DMS114 treated with DMSO at 0.1 percent for 48 hours (cell line): ENCODE data around the gene PSMA5.
"Not testable (repeated sequence)": the region's sequence is repeated elsewhere in the genome, so short reads cannot be mapped to it uniquely, and the experiment has no call there.

Source experiments
- DNase-seq: peaks from one replicate; lab custom pipeline; 2025; ENCODE audit not compliant: unreplicated experiment; lab: John Stamatoyannopoulos, UW

PSMA5 gene

DNA sequence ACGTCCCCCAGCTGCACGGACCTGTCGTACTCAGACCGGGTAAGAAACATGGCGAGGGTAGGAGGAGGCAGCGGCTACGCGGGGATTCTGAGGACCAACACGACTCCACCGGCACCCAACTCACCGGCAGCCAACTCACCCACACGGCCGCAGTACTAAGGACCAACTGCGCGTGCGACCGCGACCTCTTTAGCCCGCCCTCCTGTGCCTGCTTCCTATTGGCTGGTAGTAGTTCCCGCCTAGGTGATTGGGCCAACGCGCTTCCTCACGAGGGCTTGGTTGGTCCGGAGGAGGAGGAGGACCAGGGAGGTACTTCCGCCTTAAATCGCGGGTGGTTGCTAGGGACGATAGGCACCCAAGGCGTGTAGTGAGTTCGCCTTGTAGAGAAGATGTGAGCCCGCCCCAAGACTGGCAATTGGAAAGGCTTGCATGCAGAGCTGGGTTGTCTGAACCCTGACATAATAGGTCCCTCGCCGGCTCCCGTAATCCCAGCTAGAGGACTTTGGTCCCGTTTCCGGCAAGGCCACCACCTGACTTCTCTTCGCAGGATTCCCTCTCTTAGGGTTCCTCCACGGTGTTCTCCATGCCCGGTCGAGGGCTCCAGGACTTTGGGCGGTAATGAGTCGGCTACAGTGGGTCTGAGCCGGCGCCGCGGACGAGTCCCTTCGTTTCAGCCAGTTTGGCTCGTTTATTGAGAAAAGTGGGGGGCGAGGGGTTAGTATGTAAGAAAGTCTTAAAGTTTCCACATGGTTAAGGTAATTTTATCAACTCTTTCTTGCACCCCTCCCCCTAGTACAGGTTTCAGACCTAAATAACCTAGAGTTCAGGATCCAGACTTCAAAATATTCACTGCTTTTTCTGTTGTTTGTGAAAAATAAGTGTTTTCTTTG, at the start of gene PSMA5:
Gene PSMA5, minus strand, starts transcription at position 168 of the 890 bp plus-strand sequence. Its CDS starts 118 bp downstream, at position 50.
- peak; percentile 99 for DNase-seq

DNA sequence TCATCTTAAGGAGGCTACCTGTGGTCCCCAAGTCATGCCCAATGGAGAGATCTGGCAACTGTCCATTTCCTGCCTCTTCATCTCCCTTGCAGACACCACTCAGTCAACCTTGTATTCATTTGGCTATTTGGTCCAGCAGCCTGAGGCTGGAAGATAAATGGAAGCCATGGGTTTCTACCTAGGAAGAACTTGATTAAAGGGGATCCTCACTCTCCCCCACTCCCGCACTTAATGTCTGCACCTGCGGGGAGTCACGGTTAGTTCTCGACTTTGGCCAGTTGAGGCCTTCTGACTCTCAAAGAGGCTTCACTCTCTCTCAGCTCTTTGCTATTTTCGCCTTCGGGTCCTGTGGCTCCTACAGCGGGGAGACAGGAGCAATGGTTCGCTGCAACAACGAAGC, 49.0 kb upstream of the PSMA5 start:
- no peak for DNase-seq

DNA sequence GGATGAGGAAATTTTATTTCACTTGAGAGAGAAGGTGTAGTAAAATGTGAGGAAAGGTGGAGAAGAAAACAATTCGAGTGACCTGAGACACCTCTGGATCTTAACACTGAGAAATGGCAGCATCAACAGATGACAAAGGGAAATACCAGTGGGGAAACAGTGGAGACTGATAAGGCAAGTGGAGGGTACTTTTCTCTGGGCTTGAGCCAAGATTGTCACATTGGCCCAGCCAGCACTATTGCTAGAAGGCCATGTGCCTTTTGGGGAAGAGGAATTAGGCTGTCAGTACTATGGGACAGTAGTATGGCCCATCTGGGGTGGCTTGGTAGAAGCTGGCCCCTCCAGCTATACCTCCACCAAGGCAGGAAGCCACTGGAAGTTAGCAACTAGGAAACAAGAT, 48.4 kb upstream of the PSMA5 start:
- no peak for DNase-seq

DNA sequence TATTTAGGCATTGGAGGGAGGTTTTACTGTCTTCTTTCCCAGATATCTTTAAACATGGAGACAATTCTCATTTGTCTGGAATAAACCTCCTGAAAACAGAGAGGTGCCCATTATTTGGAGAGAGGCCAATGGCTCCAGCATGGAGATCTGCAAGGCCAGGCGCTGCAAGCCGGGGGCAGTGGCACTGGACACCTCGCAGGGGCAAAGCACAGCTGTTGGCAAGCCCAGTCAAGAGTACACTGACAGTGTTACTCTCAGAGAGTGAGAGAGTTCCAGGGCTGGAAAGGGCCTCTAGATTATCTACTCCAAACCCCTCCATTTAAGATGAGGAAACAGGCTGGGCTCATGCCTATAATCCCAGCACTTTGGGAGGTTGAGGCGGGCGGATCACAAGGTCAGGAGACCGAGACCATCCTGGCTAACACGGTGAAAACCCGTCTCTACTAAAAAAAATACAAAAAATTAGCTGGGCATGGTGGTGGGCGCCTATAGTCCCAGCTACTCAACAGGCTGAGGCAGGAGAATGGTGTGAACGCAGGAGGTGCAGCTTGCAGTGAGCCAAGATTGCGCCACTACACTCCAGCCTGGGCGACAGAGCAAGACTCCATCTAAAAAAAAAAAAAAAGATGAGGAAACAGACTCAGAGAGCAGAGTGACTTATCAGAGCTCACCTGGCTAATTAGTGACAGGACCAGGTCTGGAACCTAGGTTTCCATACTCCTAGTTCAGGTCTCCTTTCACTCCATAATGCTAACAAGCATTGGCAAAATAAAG, 47.2 kb upstream of the PSMA5 start:
- DNase-seq = not testable (repeated sequence)

DNA sequence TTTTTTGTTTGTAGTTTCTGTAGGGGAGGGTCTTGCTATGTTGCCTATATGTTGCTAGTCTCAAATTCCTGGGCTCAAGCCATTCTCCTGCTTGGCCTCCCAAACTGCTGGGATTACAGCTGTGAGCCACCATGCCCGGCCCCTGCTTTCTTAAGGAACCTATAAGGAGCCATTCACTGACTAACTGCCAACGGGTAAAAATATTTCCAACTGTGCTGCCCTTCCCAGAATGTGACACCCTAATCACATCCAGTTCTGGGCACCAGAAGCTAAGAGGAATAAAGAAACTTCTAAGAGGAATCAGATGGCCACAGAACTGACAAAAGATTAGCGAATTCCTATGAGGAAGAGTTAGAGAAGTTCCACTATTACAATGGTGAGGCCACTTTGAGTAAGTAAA, 46.5 kb upstream of the PSMA5 start:
- DNase-seq = no peak

DNA sequence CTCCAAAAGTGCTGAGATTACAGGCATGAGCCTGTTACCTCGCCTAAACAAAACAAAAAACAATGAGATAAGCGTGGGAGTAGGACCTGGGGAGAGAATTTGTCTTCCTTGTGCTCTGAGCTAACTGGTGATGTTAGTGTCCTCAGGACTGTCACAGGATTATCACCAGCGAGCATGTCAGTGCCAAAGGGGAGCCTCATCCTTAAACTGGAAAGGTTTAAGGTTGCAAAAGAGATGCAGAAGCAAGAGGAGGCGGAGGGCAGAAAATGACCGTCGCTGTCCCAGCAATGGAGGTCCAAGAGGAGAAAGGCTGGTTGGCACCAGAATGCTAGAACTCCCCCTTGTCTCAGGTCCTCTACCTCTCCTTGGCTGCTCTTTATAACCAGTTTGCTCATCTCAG, 44.0 kb upstream of the PSMA5 start:
- DNase-seq = no peak

DNA sequence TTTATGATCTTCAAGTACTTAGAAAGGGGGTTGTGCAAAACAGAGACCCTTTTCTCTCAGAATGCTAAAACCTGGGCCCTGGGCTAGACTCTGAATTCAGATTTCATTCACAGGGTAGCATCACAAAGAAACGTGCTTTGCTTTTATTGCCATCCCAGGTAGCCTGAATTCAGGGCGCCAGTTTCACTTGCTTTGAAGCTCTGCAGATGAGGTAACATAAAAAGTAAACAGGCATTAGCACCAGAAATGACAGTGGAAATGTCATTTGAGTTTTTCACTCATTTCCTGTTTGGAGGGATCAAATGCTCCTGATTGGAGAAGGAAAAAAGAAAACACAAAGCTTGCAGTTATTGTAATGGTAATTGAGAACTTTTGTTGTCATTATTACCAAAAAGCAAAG, 42.7 kb upstream of the PSMA5 start:
- DNase-seq = no peak

DNA sequence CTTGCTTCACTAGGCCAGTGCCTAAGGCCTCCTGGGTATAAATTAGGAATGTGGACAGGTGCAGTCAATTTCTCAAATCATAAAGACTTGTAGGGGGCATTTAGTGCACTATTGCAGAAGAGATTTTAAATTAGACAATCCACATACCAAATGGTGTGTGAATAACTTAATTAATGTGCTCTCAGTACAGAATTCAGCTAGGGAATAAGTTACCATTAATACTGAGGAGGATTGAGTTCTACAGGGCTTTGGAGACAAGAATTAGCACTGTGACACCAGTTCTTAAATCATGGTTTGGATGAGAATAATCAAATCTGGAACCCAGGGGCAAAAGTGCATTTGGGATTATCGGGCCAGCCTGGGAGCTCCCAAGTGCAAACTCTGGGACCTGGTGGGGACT, 41.8 kb upstream of the PSMA5 start:
- no peak for DNase-seq

DNA sequence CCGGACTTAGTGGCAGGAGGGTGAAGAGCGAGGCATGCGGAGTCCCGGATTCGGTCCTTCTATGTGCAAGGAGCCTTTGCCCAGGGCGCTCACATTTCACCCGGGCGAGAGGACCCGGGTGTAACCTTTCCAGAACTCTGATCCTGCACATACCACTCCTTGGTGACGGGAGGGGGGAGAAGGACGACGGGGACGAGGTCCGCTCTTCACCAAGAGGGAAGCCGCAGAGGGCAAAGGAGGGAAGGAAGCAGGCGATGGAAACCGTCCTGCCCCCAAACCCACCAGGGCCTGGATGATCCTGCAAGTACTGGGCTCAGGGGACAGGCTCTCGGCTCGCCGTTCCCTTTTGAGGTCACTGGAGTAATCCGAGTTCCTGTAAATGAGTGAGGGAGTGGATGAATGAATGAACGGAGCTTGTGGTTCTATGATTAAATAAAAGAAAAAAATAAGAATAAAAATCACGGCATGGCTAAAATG, 41.1 kb upstream of the PSMA5 start:
- DNase-seq = no peak

DNA sequence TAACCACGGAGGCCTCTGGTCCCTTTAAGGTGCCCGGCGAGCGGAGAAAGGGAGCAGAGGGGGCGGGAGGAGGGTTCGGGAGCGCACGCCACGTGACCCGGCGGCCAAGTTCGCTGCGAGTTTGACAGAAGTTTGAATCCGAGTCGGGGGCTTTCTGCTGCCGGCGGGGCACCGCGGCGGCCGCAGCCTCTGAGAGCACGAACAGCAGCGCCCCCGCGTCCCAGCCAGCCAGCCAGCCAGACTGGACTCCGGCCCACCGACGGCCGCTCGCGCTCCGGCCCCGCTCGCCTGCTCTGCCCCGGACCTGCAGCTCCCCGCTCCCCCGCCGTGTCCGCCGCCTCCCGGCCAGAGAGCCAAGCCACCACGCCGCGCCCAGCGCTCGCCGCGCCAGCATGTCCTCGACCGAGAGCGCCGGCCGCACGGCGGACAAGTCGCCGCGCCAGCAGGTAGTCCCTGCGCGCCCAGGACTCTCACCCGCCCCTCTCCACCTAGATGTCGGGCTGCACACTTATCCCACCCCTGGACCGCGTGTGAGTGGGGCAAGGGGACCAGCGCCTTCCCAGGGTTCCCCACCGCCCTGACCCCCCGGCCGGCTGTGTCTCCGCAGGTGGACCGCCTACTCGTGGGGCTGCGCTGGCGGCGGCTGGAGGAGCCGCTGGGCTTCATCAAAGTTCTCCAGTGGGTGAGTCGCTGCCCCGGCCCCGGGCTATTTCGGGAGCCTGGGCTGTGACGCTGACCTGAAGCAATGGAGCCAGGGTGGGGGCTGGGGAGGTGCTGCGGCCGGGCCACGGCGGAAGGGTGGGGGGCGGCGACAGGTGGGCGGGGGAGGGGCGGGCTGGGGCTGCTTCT, 40.4 kb upstream of the PSMA5 start, which contains the start of gene SYPL2:
Gene SYPL2, plus strand, starts transcription at position 95 of the 849 bp plus-strand sequence. Its CDS starts 298 bp downstream, at position 393.
- DNase-seq = peak; percentile 53

DNA sequence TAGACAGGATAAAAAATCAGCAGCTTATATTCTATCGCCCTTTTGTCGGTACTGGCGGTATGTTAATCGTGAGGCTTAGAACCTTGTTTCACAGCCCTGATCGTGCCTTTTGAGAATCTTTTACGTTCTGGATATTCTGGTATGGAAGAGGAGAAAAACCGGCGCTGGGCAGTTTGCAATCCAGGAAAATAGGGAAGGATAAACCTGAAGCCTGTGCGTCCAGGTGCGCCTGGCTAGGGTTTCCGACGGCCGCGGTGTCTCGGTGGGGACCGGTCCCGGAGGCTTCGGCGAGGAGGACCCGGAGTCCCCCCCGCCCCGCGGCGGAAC, 39.8 kb upstream of the PSMA5 start:
- no peak for DNase-seq

DNA sequence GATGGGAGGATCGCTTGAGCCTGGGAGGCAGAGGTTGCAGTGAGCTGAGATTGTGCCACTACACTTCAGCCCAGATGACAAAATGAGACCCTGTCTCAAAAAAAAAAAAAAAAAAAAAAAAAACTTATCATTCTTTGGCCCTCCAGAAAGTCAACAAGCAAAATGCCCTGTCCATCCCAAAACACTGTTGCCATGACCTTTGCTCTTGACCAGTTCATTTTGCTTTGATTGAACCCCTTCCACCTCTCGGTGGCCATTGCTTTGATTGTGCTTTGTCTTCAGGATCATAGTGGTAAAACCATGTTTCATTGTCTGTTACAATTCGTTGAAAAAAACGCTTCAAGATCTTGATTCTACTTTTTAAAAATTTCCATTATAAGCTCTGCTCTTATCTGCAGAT, 31.6 kb upstream of the PSMA5 start:
- DNase-seq = no peak

DNA sequence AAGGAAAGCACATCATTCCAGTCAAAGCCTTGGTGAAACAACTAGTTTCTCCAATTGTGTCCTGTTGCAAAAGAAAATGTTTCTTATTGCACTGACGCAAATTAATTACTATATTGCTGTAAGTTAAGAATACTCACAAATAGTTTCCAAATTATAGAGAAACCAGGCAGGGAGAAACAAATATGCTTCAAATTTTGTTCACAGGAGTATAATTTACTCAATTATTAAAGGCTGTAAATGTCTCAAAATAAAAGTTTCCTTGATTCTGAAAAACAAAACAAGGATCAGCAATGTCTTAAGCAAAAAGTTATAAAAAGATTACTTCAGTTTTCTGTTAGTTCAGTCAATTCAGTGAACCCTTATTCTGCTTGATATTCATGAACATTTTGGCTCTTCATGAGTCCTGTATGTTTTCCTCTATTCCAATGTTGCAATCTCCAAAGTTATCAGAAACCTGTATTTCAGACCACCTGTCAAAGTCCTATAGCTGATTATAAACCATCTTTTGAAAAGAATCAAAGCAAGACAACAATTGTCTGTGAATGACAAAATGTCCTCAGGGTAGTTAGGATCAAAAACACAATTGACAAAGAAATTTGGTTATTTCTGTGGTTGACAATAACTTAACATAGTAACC, 28.4 kb upstream of the PSMA5 start:
- DNase-seq = no peak

DNA sequence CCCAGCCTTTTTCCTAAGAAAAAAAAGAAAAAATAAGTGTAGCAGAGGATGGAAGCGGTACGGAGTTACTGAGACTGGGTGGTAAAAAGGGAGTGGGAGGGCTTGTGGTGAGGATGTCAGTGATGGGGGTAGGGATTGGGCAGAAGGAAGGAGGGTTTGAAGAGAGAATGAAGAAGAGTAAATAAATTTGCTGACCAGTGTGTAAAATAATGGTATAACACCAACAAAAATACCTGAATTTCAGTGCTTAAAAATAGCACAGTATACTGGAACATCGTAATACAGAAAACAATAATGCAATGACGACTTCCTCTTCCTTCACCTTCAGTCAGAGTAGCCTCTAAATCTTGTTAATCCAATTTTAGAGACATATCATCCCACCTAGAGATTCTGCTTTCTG, 21.3 kb upstream of the PSMA5 start:
- no peak for DNase-seq

DNA sequence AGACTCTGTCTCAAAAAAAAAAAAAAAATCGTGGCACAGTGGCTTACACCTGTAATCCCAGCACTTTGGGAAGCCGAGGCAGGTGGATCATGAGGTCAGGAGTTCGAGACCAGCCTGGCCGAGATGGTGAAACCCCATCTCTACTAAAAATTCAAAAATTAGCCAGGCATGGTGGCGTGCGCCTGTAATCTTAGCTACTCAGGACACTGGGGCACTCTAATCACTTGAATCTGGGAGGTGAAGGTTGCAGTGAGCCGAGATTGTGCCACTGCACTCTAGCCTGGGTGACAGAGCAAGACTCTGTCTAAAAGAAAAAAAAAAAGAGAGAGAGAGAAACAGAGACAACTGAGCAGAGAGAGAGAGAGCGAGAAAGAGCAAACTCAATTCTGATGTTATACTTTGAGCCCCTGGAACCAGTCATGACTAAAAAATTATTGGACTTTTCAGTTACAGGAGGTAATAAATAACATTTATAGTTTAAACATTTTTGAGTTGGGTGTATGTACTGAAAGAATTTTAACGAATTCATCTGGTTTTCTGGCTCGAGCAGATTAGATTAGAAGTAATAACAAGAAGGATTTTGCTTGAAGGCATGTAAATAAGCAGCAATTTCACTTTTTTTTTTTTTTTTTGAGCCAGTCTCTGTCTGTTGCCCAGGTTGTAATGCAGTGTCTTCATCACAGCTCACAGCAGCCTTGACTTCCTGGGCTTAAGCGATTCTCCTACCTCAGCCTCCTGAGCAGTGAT, 19.9 kb upstream of the PSMA5 start:
- DNase-seq = not testable (repeated sequence)

DNA sequence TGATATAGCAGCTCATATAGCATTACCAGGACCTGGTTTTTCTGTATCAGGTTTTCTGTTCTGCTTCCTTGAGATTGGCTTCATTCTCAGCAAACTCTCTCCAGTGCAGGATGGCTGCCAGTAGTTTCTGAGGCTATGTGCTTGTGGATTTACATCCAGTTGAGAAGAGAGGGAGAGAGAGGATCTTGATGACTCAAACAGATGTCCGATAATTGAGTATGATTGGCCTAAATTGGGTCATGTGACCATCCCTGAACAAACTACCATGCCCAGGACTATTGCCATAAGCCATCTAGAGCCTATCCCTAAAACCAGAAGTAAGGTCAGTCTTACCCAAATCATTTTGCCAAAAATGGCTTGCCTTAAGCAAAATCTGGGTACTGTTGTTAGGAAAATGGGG, 18.1 kb upstream of the PSMA5 start:
- DNase-seq = no peak

DNA sequence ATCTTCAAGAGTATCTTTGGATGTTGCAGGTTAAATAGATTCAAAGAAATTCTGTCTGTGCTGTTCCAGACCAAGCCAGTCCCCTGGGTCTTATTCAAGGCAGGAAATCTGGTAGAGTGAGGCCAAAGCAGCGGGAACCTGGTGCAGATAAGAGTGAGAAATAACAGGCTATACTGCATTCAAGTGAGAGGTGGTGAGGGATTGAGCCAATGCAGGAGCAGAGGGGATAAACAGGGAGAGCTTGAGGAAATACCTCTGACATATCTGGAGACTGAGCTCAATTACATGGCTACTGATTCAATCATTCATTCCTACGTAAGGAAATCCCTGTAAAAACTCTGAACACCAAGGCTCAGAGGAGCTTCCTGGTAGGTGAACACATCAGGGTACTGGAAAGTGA, 17.2 kb upstream of the PSMA5 start:
- DNase-seq = no peak

DNA sequence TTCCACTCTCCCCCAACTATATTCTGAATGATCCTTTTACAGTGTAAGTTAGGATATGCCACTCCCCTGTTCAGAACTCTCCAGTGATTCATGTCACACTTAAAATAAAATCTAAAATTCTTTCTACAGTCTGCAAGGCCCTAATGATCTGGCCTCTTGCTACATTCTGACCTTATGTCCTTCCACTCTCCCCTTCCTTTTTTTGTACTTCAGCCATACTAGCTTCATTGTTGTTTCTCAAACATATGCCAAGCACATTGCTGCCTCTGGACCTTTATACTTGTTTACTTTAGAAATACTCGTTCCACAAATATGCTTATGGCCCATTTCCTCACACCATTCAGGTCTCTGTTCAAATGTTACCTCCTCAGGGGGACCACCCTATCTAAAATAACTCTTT, 14.8 kb upstream of the PSMA5 start:
- DNase-seq = no peak

DNA sequence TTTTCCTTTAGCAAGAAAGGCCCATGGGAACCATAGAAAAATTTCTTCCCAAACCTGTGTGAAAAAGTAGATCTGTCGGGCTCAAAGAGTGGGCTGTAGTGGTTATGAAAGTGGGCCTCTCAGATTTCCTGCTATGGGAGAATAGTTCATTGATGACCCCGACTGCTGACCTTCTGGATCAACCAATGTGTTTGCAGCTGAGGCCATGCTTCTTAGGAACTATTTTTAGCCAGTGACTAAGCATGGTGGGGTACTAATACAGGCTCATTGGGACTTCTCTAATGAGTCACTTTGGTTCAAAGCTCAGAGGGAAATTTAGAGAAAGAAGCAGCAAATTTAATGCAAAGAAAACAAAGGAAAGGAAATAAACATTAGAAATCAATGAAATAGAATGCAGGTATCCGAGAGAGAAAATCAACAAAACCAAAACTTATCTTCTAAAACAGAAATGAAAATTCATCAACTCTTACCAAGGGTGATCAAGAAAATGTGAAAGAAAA, 12.6 kb upstream of the PSMA5 start:
- no peak for DNase-seq

DNA sequence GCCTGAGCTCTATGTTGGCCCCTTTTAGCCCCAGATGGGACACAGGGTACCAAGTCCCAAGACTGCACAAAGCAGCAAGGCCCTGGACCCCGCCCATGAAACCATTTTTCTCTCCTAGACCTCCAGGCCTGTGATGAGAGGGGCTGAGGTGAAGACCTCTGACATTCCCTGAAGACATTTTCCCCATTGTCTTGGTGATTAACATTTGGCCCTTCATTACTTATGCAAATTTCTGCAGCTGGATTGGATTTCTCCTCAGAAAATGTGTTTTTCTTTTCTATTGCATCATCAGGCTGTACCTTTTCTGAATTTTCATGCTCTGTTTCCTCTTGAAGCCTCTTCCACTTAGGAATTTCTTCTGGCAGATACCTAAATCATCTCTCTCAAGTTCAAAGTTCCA, 8.2 kb upstream of the PSMA5 start:
- DNase-seq = no peak
